Activated CD8-positive, alpha-beta memory T cell treated with anti-CD3 and anti-CD28 coated beads, Interleukin-2, amount 10 ng/mL, durations not matched to agents 7 days and 5 days (primary cell): ENCODE data around the gene CLEC1A. TPM values are rescaled to one million over a fixed set of nuclear protein-coding genes. Genes with fewer than 3 reads are reported as not detected.

ENCODE experiments used
- ATAC-seq: fragments of 150-1000 bp; cut with Tn5 transposase; one replicate; pipeline ENCODE4 v1.10.0; 2021; ENCODE audit warnings: moderate library complexity
- CTCF ChIA-PET: fragments of 350-600 bp; sonication (Branson Sonifier 250); formaldehyde crosslinking; loops from one replicate; lab custom pipeline; 2021; ENCODE audit warnings: antibody characterized with exemption; lab: Charles Lee
- DNase-seq: peaks from one replicate; pipeline ENCODE4 v3.0.0-alpha.2; 2020
- H3K27ac Mint-ChIP-seq: one replicate; pipeline ENCODE4 v1.8.0; 2021; ENCODE audit warnings: mild to moderate bottlenecking, mixed read lengths
- H3K27me3 Mint-ChIP-seq: one replicate; pipeline ENCODE4 v1.8.0; 2021; ENCODE audit warnings: mixed read lengths
- H3K36me3 Mint-ChIP-seq: one replicate; pipeline ENCODE4 v1.8.0; 2021; ENCODE audit warnings: mild to moderate bottlenecking, mixed read lengths
- H3K4me1 Mint-ChIP-seq: one replicate; pipeline ENCODE4 v1.8.0; 2021; ENCODE audit warnings: mixed read lengths
- H3K4me3 Mint-ChIP-seq: one replicate; pipeline ENCODE4 v1.8.0; 2021; ENCODE audit warnings: mild to moderate bottlenecking, moderate library complexity, mixed read lengths
- H3K9me3 Mint-ChIP-seq: one replicate; pipeline ENCODE4 v1.8.0; 2022; ENCODE audit warnings: low read depth, mixed read lengths
- total RNA-seq, 2 experiments: library from RNA; stranded (reverse); gene quantifications; one replicate each; pipeline ENCODE4 v1.2.3, GENCODE V29; 2021

Gene CLEC1A
- total RNA-seq, 2 experiments from 2014 or later = not detected

GRCh38 chr12:10088955-10089900, 9.6 kb downstream of the CLEC1A start:
- H3K27ac Mint-ChIP-seq = no peak overlapping the region

GRCh38 chr12:10088031-10088430, 10.8 kb downstream of the CLEC1A start:
- Mint-ChIP-seq H3K27me3 (peaks cover 24% of the 10 kb centered on the region), H3K9me3 (peaks cover 2% of the 10 kb centered on the region), H3K36me3 (no peaks in the 10 kb centered on the region), H3K4me1 (peaks cover 3% of the 10 kb centered on the region), H3K4me3 (no peak overlapping the region), H3K27ac (no peak overlapping the region)
- ATAC-seq (no peak), DNase-seq (no peak)
- CTCF ChIA-PET = no interaction called here

More at GRCh38 chr12:10088955-10089900, 9.6 kb downstream of the CLEC1A start:
- CTCF ChIA-PET = no interaction called here
- H3K27me3 Mint-ChIP-seq = peaks cover 22% of the 10 kb centered on the region
- peaks cover under 1% of the 10 kb centered on the region for H3K9me3 Mint-ChIP-seq
- H3K4me3 Mint-ChIP-seq = no peak overlapping the region
- peaks cover 3% of the 10 kb centered on the region for H3K4me1 Mint-ChIP-seq
- no peaks in the 10 kb centered on the region for H3K36me3 Mint-ChIP-seq
- DNase-seq (no peak), ATAC-seq (no peak)

- H3K36me3 Mint-ChIP-seq = no peaks in the 10 kb centered on the region
- H3K4me1 Mint-ChIP-seq = peaks cover 3% of the 10 kb centered on the region
- CTCF ChIA-PET = no interaction called here
- peaks cover 27% of the 10 kb centered on the region for H3K27me3 Mint-ChIP-seq
- H3K4me3 Mint-ChIP-seq = no peak overlapping the region
- H3K27ac Mint-ChIP-seq = no peak overlapping the region
- ATAC-seq (no peak), DNase-seq (no peak)
- peaks cover 5% of the 10 kb centered on the region for H3K9me3 Mint-ChIP-seq
These were observed 12.4 kb downstream of the CLEC1A start for GRCh38 chr12:10086387-10086786.

GRCh38 chr12:10084733-10085132, 14.1 kb downstream of the CLEC1A start:
- CTCF ChIA-PET = no interaction called here
- Mint-ChIP-seq H3K36me3 (no peaks in the 10 kb centered on the region), H3K27ac (no peak overlapping the region), H3K9me3 (peaks cover 5% of the 10 kb centered on the region), H3K27me3 (peaks cover 28% of the 10 kb centered on the region), H3K4me3 (no peak overlapping the region), H3K4me1 (no peaks in the 10 kb centered on the region)
- no peak for DNase-seq
- ATAC-seq = no peak

- ATAC-seq = no peak
- Mint-ChIP-seq H3K36me3 (no peaks in the 10 kb centered on the region), H3K4me1 (no peaks in the 10 kb centered on the region), H3K9me3 (peaks cover 5% of the 10 kb centered on the region), H3K27me3 (peaks cover 33% of the 10 kb centered on the region), H3K27ac (no peak overlapping the region), H3K4me3 (no peak overlapping the region)
- CTCF ChIA-PET = interaction anchor here (1.6 kb wide), 1 partner anchor 43 kb away, joined by 3 read pairs; no protein-coding TSS in a partner anchor
- no peak for DNase-seq
These were observed 16.5 kb downstream of the CLEC1A start for GRCh38 chr12:10082117-10082874.

- H3K27me3 Mint-ChIP-seq = peaks cover 43% of the 10 kb centered on the region
- no peaks in the 10 kb centered on the region for H3K9me3 Mint-ChIP-seq
- H3K4me1 Mint-ChIP-seq = no peaks in the 10 kb centered on the region
- CTCF ChIA-PET = no interaction called here
- DNase-seq (no peak), ATAC-seq (no peak)
- H3K36me3 Mint-ChIP-seq = no peaks in the 10 kb centered on the region
- H3K4me3 Mint-ChIP-seq = no peak overlapping the region
- no peak overlapping the region for H3K27ac Mint-ChIP-seq
These were observed 23.3 kb downstream of the CLEC1A start for GRCh38 chr12:10075451-10075850.

- Mint-ChIP-seq H3K4me1 (peaks cover under 1% of the 10 kb centered on the region), H3K27me3 (peaks cover 53% of the 10 kb centered on the region), H3K9me3 (no peaks in the 10 kb centered on the region), H3K36me3 (no peaks in the 10 kb centered on the region), H3K4me3 (no peak overlapping the region), H3K27ac (no peak overlapping the region)
- ATAC-seq = no peak
- DNase-seq = no peak
- CTCF ChIA-PET = interaction anchor here (0.8 kb wide), 1 partner anchor 19 kb away, joined by 3 read pairs; no protein-coding TSS in a partner anchor
These were observed 25.5 kb downstream of the CLEC1A start for GRCh38 chr12:10073261-10073660.

- Mint-ChIP-seq H3K4me3 (no peak overlapping the region), H3K27me3 (peaks cover 56% of the 10 kb centered on the region), H3K9me3 (no peaks in the 10 kb centered on the region), H3K27ac (no peak overlapping the region), H3K4me1 (peaks cover 9% of the 10 kb centered on the region), H3K36me3 (no peaks in the 10 kb centered on the region)
- no peak for DNase-seq
- ATAC-seq = no peak
- CTCF ChIA-PET = no interaction called here
These were observed 26.7 kb downstream of the CLEC1A start for GRCh38 chr12:10072131-10072530.

GRCh38 chr12:10070380-10070779, 28.4 kb downstream of the CLEC1A start:
- Mint-ChIP-seq H3K4me3 (no peak overlapping the region), H3K9me3 (no peaks in the 10 kb centered on the region), H3K36me3 (no peaks in the 10 kb centered on the region), H3K27ac (no peak overlapping the region), H3K27me3 (peaks cover 64% of the 10 kb centered on the region), H3K4me1 (peaks cover 15% of the 10 kb centered on the region)
- DNase-seq (no peak), ATAC-seq (no peak)
- CTCF ChIA-PET = no interaction called here

GRCh38 chr12:10069976-10070375, 28.8 kb downstream of the CLEC1A start:
- Mint-ChIP-seq H3K4me1 (peaks cover 19% of the 10 kb centered on the region), H3K9me3 (no peaks in the 10 kb centered on the region), H3K36me3 (no peaks in the 10 kb centered on the region), H3K27ac (no peak overlapping the region), H3K4me3 (no peak overlapping the region), H3K27me3 (peaks cover 60% of the 10 kb centered on the region)
- DNase-seq (no peak), ATAC-seq (no peak)
- CTCF ChIA-PET = no interaction called here

- Mint-ChIP-seq H3K27me3 (peaks cover 59% of the 10 kb centered on the region), H3K27ac (no peak overlapping the region), H3K36me3 (no peaks in the 10 kb centered on the region), H3K4me3 (no peak overlapping the region), H3K9me3 (no peaks in the 10 kb centered on the region), H3K4me1 (peaks cover 25% of the 10 kb centered on the region)
- CTCF ChIA-PET = no interaction called here
- no peak for ATAC-seq
- DNase-seq = no peak
These were observed 29.7 kb downstream of the CLEC1A start for GRCh38 chr12:10069099-10069498.

- no peak overlapping the region for H3K27ac Mint-ChIP-seq
- ATAC-seq (no peak), DNase-seq (no peak)
- no peaks in the 10 kb centered on the region for H3K9me3 Mint-ChIP-seq
- no peak overlapping the region for H3K4me3 Mint-ChIP-seq
- peaks cover 59% of the 10 kb centered on the region for H3K27me3 Mint-ChIP-seq
- no peaks in the 10 kb centered on the region for H3K36me3 Mint-ChIP-seq
- H3K4me1 Mint-ChIP-seq = peaks cover 25% of the 10 kb centered on the region
- CTCF ChIA-PET = no interaction called here
These were observed 30.1 kb downstream of the CLEC1A start for GRCh38 chr12:10068644-10069043.

- no peak for ATAC-seq
- no peaks in the 10 kb centered on the region for H3K9me3 Mint-ChIP-seq
- peaks cover 56% of the 10 kb centered on the region for H3K27me3 Mint-ChIP-seq
- H3K27ac Mint-ChIP-seq = no peak overlapping the region
- CTCF ChIA-PET = no interaction called here
- H3K36me3 Mint-ChIP-seq = no peaks in the 10 kb centered on the region
- H3K4me3 Mint-ChIP-seq = no peak overlapping the region
- DNase-seq = no peak
- H3K4me1 Mint-ChIP-seq = peaks cover 25% of the 10 kb centered on the region
These were observed 30.8 kb downstream of the CLEC1A start for GRCh38 chr12:10067942-10068341.
